ENCODE results near the gene ZNF415.
A peak's percentile ranks its signal among the peaks of the same experiment; 100 is the strongest.

Gene ZNF415

GRCh38 chr19:53132141-53132991 is at the start of gene ZNF415:
Gene ZNF415, minus strand, starts transcription at chr19:53132910. Its CDS starts 10,234 bp downstream, at chr19:53122676.
- in situ Hi-C loops (cut with MboI; ENCODE audit: low sequenced_read_pairs, unreplicated experiment): no loop called here
- peak; percentile 67 for DNase-seq (ENCODE audit: low spot score)
- TF ChIP-seq CTCF (IDR thresholded peaks at IDR 0.05; ENCODE audit: borderline replicate concordance, control extremely low read depth, extremely low read depth, insufficient read depth, missing control alignments): no peak

DNA sequence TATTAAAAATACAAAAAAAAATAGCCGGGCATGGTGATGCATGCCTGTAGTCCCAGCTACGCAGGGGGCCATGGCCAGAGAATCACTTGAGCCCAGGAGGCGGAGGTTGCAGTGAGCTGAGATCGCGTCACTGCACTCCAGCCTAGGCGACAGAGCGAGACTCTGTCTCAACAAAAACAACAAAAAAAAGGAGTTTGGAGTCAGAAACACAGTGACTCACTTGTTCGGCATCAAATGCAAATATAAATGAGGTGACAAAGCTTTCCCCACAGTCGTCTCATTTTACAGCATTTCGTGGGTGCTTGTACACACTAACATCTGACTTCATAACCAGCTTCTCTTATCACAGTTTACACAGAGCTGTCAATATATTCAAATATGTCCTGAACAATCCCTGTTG is 49.5 kb upstream of the ZNF415 start:
- in situ Hi-C loops (cut with MboI; ENCODE audit: low sequenced_read_pairs, unreplicated experiment): no loop called here
- DNase-seq (ENCODE audit: low spot score): no peak
- TF ChIP-seq CTCF (IDR thresholded peaks at IDR 0.05; ENCODE audit: borderline replicate concordance, control extremely low read depth, extremely low read depth, insufficient read depth, missing control alignments): no peak

DNA sequence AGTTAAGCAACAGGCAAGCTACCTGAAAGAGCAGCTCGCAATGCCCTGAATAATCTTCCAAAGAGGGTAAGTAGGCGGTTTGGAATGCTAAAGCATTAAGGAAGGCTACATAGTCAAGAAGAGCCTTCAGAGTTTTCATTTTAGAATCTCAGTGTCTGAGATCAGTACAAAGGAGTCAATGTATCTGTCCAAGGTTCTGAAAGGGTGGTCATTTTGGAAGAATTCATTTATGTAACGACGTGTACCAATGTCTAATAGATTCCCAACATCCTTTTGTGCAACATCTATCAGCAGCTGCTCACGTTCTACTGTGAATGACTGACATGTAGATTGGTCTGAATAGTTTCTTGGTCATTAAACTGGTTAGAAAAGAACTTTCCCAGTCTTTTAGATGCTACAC is 45.3 kb upstream of the ZNF415 start:
- DNase-seq (ENCODE audit: low spot score): no peak
- in situ Hi-C loops (cut with MboI; ENCODE audit: low sequenced_read_pairs, unreplicated experiment): no loop called here
- TF ChIP-seq CTCF (IDR thresholded peaks at IDR 0.05; ENCODE audit: borderline replicate concordance, control extremely low read depth, extremely low read depth, insufficient read depth, missing control alignments): no peak

- no peak for TF ChIP-seq CTCF (IDR thresholded peaks at IDR 0.05; ENCODE audit: borderline replicate concordance, control extremely low read depth, extremely low read depth, insufficient read depth, missing control alignments)
- in situ Hi-C loops (cut with MboI; ENCODE audit: low sequenced_read_pairs, unreplicated experiment): no loop called here
- DNase-seq (ENCODE audit: low spot score): no peak
Observed at GRCh38 chr19:53172889-53173288, 40.2 kb upstream of the ZNF415 start.

DNA sequence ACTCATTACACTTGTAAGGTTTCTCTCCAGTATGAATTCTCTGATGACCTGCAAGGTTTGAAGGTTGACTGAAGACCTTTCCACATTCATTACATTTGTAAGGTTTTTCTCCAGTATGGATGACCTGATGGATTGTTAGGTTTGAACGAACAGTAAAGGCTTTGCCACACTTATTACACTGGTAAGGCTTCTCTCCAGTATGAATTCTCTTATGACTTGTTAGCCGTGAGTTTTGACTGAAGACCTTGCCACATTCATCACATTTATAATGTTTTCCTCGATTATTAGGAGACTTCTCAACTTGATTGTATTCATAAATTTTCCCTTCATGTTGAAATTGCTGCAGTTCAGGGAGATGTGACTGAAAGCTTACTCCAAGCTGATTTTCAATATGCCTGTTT is 33.0 kb upstream of the ZNF415 start:
- no peak for DNase-seq (ENCODE audit: low spot score)
- in situ Hi-C loops (cut with MboI; ENCODE audit: low sequenced_read_pairs, unreplicated experiment): no loop called here

GRCh38 chr19:53161123-53161522 is 28.4 kb upstream of the ZNF415 start:
- in situ Hi-C loops (cut with MboI; ENCODE audit: low sequenced_read_pairs, unreplicated experiment): no loop called here
- DNase-seq (ENCODE audit: low spot score): no peak
- TF ChIP-seq CTCF (IDR thresholded peaks at IDR 0.05; ENCODE audit: borderline replicate concordance, control extremely low read depth, extremely low read depth, insufficient read depth, missing control alignments): no peak

More for the DNA sequence above, 33.0 kb upstream of the ZNF415 start:
- TF ChIP-seq CTCF (IDR thresholded peaks at IDR 0.05; ENCODE audit: borderline replicate concordance, control extremely low read depth, extremely low read depth, insufficient read depth, missing control alignments): no peak
